Fibroblast of lung (primary cell): ENCODE measurements around the gene WNT10A. TPM values are rescaled to one million over a fixed set of nuclear protein-coding genes. Genes with fewer than 3 reads are reported as not detected.

ENCODE experiments used
- DNase-seq, 2 donors: peaks; one replicate each; pipeline versions ENCODE4 v3.0.0 to v3.0.0-alpha.2; 2010; ENCODE audit warnings: low read depth in 2 of 2
- H2AFZ ChIP-seq: 2 replicates; pipeline ENCODE4 v1.5.1; 2012; ENCODE audit warnings: low read length, control low read depth, inconsistent platforms
- H3K27ac ChIP-seq: 2 replicates; pipeline ENCODE4 v1.5.1; 2011; ENCODE audit warnings: low read length, control low read depth; ENCODE audit not compliant: insufficient read depth
- H3K27me3 ChIP-seq: 2 replicates; pipeline ENCODE4 v1.5.1; 2011; ENCODE audit warnings: mild to moderate bottlenecking, low read length; ENCODE audit not compliant: control insufficient read depth, insufficient read depth
- H3K36me3 ChIP-seq: 2 replicates; pipeline ENCODE4 v1.5.1; 2011; ENCODE audit warnings: low read length; ENCODE audit not compliant: control insufficient read depth, insufficient read depth
- H3K4me1 ChIP-seq: 2 replicates; pipeline ENCODE4 v1.5.1; 2011; ENCODE audit warnings: low read length; ENCODE audit not compliant: control insufficient read depth, insufficient read depth; ENCODE audit errors: extremely low read depth
- H3K4me2 ChIP-seq: 2 replicates; pipeline ENCODE4 v1.5.1; 2011; ENCODE audit warnings: low read length, control low read depth; ENCODE audit not compliant: insufficient read depth; ENCODE audit errors: extremely low read depth
- H3K4me3 ChIP-seq, 4 experiments: fragments of 200-600 bp in 1 of 4; sonication (generic) in 1 of 4; replicated peaks in 1 of 4; 2 replicates each; pipeline ENCODE4 v1.5.1; 2011 to 2016; ENCODE audit warnings: low read length in 4 of 4, low read depth in 3 of 4, mild to moderate bottlenecking in 3 of 4, control low read depth in 2 of 4, inconsistent platforms in 1 of 4, mixed read lengths in 1 of 4; ENCODE audit not compliant: insufficient read depth in 1 of 4; ENCODE audit errors: control extremely low read depth in 1 of 4
- H3K79me2 ChIP-seq: 2 replicates; pipeline ENCODE4 v1.5.1; 2012; ENCODE audit warnings: mild to moderate bottlenecking, low read length, inconsistent platforms; ENCODE audit not compliant: control insufficient read depth, insufficient read depth
- H3K9ac ChIP-seq: 2 replicates; pipeline ENCODE4 v1.5.1; 2011; ENCODE audit warnings: mild to moderate bottlenecking, low read length, control low read depth; ENCODE audit not compliant: insufficient read depth
- H3K9me3 ChIP-seq: 2 replicates; pipeline ENCODE4 v1.5.1; 2012; ENCODE audit warnings: low read depth, low read length; ENCODE audit not compliant: control insufficient read depth, insufficient read depth
- H4K20me1 ChIP-seq: 2 replicates; pipeline ENCODE4 v1.5.1; 2011; ENCODE audit warnings: low read length; ENCODE audit not compliant: control insufficient read depth, insufficient read depth; ENCODE audit errors: extremely low read depth
- CTCF ChIP-seq, 2 donors: IDR thresholded peaks in 1 of 2; conservative IDR thresholded peaks in 1 of 2; 1 replicate in 1 of 2; 2 replicates in 1 of 2; pipeline ENCODE4 v1.5.1; 2011 to 2012; ENCODE audit warnings: low read length in 2 of 2, control low read depth in 1 of 2, inconsistent platforms in 1 of 2, low read depth in 1 of 2, mild to moderate bottlenecking in 1 of 2
- EZH2 ChIP-seq: IDR thresholded peaks from 2 replicates; pipeline ENCODE4 v1.5.1; 2012; ENCODE audit warnings: low read length, control low read depth, mild to moderate bottlenecking; ENCODE audit errors: missing control alignments
- polyA plus RNA-seq, 2 donors: library from polyadenylated mRNA; depleted of rRNA in 1 of 2; stranded (reverse) in 1 of 2; unstranded in 1 of 2; fragments of >200 nt; gene quantifications; 2 replicates each; pipeline ENCODE4 v1.2.1, GENCODE V29; 2011 to 2012; ENCODE audit warnings: missing spikeins in 1 of 2
- total RNA-seq: library from RNA; depleted of rRNA; stranded (reverse); fragments of >200 nt; gene quantifications from 2 replicates; pipeline ENCODE4 v1.2.1, GENCODE V29; 2014

The WNT10A gene
- total and polyA plus RNA-seq, 2 donors (not counting 1 experiment from before 2014, with no cell fraction given) = not detected

DNA sequence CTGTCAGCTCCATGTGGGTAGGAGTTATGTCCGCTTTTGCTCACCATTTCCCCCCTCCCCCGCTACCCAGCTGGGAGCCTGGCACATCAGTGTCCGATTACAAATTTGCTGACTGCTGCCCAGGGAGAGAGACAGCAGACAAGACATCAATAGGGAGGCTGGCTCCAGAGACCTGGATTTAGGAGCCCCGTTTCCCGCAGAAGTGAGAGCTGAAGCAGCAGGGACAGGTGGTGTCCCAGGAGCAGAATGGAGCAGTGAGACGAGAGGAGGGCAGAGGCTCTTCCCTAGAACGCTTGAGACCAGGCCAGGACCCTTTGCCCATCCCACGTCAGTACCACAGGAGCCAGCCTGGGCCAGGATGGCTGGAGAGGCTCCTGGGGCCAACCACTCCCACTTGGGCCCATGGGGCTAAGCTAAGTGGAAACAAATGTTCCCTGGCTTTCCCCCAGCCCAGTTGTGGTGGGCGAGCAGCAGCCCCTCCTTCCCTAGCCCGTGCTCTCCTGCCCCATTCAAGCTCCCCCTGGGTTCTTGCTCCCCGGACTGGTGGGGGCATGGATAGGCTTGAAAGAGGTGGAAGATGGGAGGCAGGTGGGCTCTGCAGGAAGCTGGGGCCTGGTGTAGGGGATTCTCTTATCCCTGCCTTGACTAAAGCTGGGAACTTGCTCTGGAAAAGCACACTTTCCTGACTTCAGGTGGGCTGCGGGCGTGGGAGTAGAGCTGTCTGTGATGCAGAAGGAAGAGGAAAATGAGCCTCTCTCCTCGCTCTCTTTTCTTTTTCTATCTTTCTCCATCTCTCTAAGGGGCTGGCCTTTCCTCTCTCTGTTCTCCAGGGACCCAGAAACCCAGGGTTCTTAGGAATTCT is 25.1 kb upstream of the WNT10A start:
- DNase-seq = no peak
- Histone ChIP-seq H3K79me2 (no peaks in the 10 kb centered on the region), H4K20me1 (no peaks in the 10 kb centered on the region), H3K4me1 (no peaks in the 10 kb centered on the region), H3K27me3 (peaks cover 53% of the 10 kb centered on the region), H3K36me3 (no peaks in the 10 kb centered on the region), H3K27ac (no peak overlapping the region), H3K9ac (no peak overlapping the region), H3K9me3 (no peaks in the 10 kb centered on the region), H3K4me2 (no peak overlapping the region), H2AFZ (no peak overlapping the region), H3K4me3 (no peak overlapping the region)
- TF ChIP-seq CTCF (conservative IDR thresholded peaks at IDR 0.05 in 1 of 2, IDR thresholded peaks at IDR 0.05 in 1 of 2; ENCODE audit: low read depth in 1 of 2, low read length in 2 of 2) (no peak), EZH2 (no peak)

GRCh38 chr2:218856167-218856895 is 24.3 kb upstream of the WNT10A start:
- no peaks in the 10 kb centered on the region for H3K36me3 ChIP-seq
- no peak overlapping the region for H2AFZ ChIP-seq
- no peak overlapping the region for H3K4me2 ChIP-seq
- H3K4me3 ChIP-seq = no peak overlapping the region
- no peak for TF ChIP-seq CTCF (conservative IDR thresholded peaks at IDR 0.05 in 1 of 2, IDR thresholded peaks at IDR 0.05 in 1 of 2; ENCODE audit: low read depth in 1 of 2, low read length in 2 of 2)
- no peaks in the 10 kb centered on the region for H3K9me3 ChIP-seq
- H4K20me1 ChIP-seq = no peaks in the 10 kb centered on the region
- no peak overlapping the region for H3K9ac ChIP-seq
- H3K27me3 ChIP-seq = peaks cover 60% of the 10 kb centered on the region
- no peaks in the 10 kb centered on the region for H3K79me2 ChIP-seq
- no peak overlapping the region for H3K27ac ChIP-seq
- DNase-seq = no peak
- no peaks in the 10 kb centered on the region for H3K4me1 ChIP-seq

- H3K36me3 ChIP-seq = no peaks in the 10 kb centered on the region
- no peak overlapping the region for H3K27ac ChIP-seq
- no peaks in the 10 kb centered on the region for H3K4me1 ChIP-seq
- TF ChIP-seq CTCF (conservative IDR thresholded peaks at IDR 0.05 in 1 of 2, IDR thresholded peaks at IDR 0.05 in 1 of 2; ENCODE audit: low read depth in 1 of 2, low read length in 2 of 2) = no peak
- no peak for TF ChIP-seq EZH2
- no peaks in the 10 kb centered on the region for H3K79me2 ChIP-seq
- H3K9ac ChIP-seq = no peak overlapping the region
- H4K20me1 ChIP-seq = no peaks in the 10 kb centered on the region
- no peak overlapping the region for H3K4me3 ChIP-seq
- no peaks in the 10 kb centered on the region for H3K9me3 ChIP-seq
- no peak for DNase-seq
- H2AFZ ChIP-seq = no peak overlapping the region
- H3K4me2 ChIP-seq = no peak overlapping the region
- peaks cover 66% of the 10 kb centered on the region for H3K27me3 ChIP-seq
These were observed 23.8 kb upstream of the WNT10A start for GRCh38 chr2:218856896-218857243.
